Adrenal gland (tissue), 12 donors: ENCODE results near the gene SREK1. TPM values are rescaled to one million over a fixed set of nuclear protein-coding genes. Genes with fewer than 3 reads are reported as not detected.
A peak's percentile ranks its signal among the peaks of the same experiment; 100 is the strongest.

Experiments used
- DNase-seq, 7 donors: peaks; one replicate each; pipeline ENCODE4 v3.0.0-alpha.2; 2019 to 2020
- H3K27ac ChIP-seq, 5 donors: fragments of 200-600 bp; sonication (generic) in 4 of 5; 1 replicate in 3 of 5; 2 replicates in 2 of 5; pipeline versions ENCODE4 v1.5.1 to v1.8.0; 2016 to 2020; ENCODE audit warnings: mild to moderate bottlenecking in 1 of 5
- H3K27me3 ChIP-seq: fragments of 200-600 bp; 2 replicates; pipeline ENCODE4 v1.8.0; 2021
- H3K36me3 ChIP-seq, 2 donors: fragments of 200-600 bp; replicated peaks in 1 of 2; 1 replicate in 1 of 2; 2 replicates in 1 of 2; pipeline versions ENCODE4 v1.5.1 to v1.8.0; 2018 to 2022
- H3K4me1 ChIP-seq, 2 donors: fragments of 200-600 bp; replicated peaks in 1 of 2; 1 replicate in 1 of 2; 2 replicates in 1 of 2; pipeline versions ENCODE4 v1.5.1 to v1.8.0; 2018 to 2021
- H3K4me3 ChIP-seq, 4 donors: fragments of 200-600 bp; sonication (generic) in 3 of 4; one replicate each; pipeline ENCODE4 v1.5.1; 2016 to 2018
- H3K9me3 ChIP-seq, 3 donors: fragments of 200-600 bp; sonication (generic) in 1 of 3; replicated peaks in 1 of 3; 1 replicate in 2 of 3; 2 replicates in 1 of 3; pipeline versions ENCODE4 v1.5.1 to v1.8.0; 2016 to 2021
- POLR2A ChIP-seq, 2 donors: fragments of 450-650 bp; IDR thresholded peaks; one replicate each; pipeline ENCODE4 v1.6.1; 2017; ENCODE audit warnings: antibody characterized with exemption in 2 of 2, mild to moderate bottlenecking in 2 of 2, moderate library complexity in 1 of 2
- WGBS, 4 donors: extraction: QIAGEN DNeasy Blood & Tissue Kit in 2 of 4; methylation state at CpG; one replicate each; pipeline versions ENCODE4 v1.1.5 to v1.1.7; 2013 to 2017; 5-methylcytosine and 5-hydroxymethylcytosine counted together
- intact Hi-C, 2 donors: fragments of 100-400 bp; cut with DNase I; formaldehyde crosslinking; loops; one replicate each; pipeline versions ENCODE4 v1.14.1 to v1.15.0; 2022 to 2023
- polyA plus RNA-seq, 3 donors: library from polyadenylated mRNA; stranded (reverse); fragments of 200-250 nt in 2 of 3; fragments of 350-450 nt in 1 of 3; fragmentation: Illumina TruSeq in 1 of 3; extraction: RNeasy Lipid Tissue Mini Kit (QIAGEN cat#74804) in 1 of 3; gene quantifications; one replicate each; pipeline ENCODE4 v1.2.3, GENCODE V29; 2013 to 2014
- total RNA-seq, 9 donors: library from RNA; depleted of rRNA in 4 of 9; stranded (reverse); fragments of >200 nt in 4 of 9; fragments of 120-200 nt in 1 of 9; fragmentation: NEBNext Ultra II Directional in 1 of 9; extraction: Animal tissue kit (Norgen Biotek cat#: 25700) in 1 of 9; gene quantifications; one replicate each; pipeline versions ENCODE4 v1.1.0 to v1.2.4, GENCODE V29; 2013 to 2023
- TF ChIP-seq, protein P1 (sequence below), 6 experiments: fragments of 450-650 bp in 4 of 6; fragments of 200-600 bp in 2 of 6; sonication (generic) in 1 of 6; IDR thresholded peaks; 1 replicate in 5 of 6; 2 replicates in 1 of 6; pipeline versions ENCODE4 v1.5.1 to v1.8.0; 2016 to 2021; ENCODE audit warnings: antibody characterized with exemption in 6 of 6, mild to moderate bottlenecking in 2 of 6, moderate library complexity in 1 of 6
- donor health status: healthy with polysubstance abuse.
- donor health status: Bipolar disorder and iron deficiency.
- donor health status: DM: yes; HTN: yes; CAD: no.
- donor health status: DM: no; HTN: no; CAD: no.
- donor health status: DM: no; HTN: no; CAD: no.
- donor health status: DM: yes; HTN: yes; CAD: no.

Gene SREK1
- total and polyA plus RNA-seq, 12 donors: 14.3 to 126 (median 55.4) TPM

DNA sequence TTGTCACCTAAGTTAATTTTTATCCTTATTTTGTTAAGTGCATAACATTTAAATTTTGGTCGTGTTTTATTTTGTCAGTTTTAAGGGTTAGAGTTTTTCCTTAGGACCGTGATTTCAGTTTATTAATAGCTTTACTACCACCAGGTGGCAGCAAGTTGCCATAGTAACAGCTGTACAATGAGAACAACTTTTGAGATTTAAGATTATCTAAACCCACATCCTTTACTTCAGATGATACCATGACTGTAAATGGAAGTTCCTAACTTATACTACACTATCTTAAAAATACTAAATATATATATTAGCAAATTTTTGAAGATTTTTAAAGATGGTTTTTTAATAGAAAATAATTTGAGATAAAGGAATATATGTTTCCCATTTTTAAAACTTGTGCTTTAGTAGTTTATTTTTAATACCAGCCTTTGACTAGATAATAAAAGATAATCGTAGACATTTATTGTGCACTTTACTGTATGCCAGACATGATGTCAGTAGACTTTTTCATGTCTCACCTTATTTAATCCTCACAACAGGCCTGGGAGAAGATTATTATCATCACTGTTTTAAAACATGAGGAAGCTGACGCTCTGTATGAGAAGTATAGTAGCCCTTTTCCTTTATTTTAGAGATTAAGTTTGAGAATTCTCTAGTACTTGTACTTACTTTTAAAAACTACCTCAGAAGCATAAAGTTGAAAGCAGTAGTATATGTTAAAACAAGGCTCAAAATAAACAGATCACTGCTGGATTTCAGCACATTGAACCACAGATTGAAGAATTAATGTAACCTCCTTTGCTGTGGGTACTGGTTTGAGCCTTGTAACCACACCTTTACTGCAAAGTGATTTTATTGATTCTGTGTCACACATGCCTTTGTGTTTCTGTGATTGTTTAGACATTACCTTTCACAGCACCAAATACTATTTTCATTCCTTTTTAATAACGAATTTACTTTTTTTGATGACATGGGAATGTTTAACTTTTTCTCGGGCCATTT, 27.5 kb downstream of the SREK1 start:
- Histone ChIP-seq H3K36me3 (peaks cover 0 to 56% of the 10 kb centered on the region in 2 donors), H3K4me1 (peaks cover 0 to 4% of the 10 kb centered on the region in 2 donors), H3K27ac (no peak overlapping the region), H3K27me3 (no peaks in the 10 kb centered on the region), H3K4me3 (no peak overlapping the region), H3K9me3 (no peaks in the 10 kb centered on the region)
- peak in 3 of 7 donors; percentile 24 to 46 (median 32) for DNase-seq
- TF ChIP-seq, protein P1, sequence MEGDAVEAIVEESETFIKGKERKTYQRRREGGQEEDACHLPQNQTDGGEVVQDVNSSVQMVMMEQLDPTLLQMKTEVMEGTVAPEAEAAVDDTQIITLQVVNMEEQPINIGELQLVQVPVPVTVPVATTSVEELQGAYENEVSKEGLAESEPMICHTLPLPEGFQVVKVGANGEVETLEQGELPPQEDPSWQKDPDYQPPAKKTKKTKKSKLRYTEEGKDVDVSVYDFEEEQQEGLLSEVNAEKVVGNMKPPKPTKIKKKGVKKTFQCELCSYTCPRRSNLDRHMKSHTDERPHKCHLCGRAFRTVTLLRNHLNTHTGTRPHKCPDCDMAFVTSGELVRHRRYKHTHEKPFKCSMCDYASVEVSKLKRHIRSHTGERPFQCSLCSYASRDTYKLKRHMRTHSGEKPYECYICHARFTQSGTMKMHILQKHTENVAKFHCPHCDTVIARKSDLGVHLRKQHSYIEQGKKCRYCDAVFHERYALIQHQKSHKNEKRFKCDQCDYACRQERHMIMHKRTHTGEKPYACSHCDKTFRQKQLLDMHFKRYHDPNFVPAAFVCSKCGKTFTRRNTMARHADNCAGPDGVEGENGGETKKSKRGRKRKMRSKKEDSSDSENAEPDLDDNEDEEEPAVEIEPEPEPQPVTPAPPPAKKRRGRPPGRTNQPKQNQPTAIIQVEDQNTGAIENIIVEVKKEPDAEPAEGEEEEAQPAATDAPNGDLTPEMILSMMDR (IDR thresholded peaks at IDR 0.05): peak; percentile 30 to 58 (median 50)
- no peak for TF ChIP-seq POLR2A (IDR thresholded peaks at IDR 0.05)
- intact Hi-C loops: no loop called here
- WGBS, 4 donors: 53 to 59% (median 56%) methylated on average over 6 of the region's 6 CpGs

DNA sequence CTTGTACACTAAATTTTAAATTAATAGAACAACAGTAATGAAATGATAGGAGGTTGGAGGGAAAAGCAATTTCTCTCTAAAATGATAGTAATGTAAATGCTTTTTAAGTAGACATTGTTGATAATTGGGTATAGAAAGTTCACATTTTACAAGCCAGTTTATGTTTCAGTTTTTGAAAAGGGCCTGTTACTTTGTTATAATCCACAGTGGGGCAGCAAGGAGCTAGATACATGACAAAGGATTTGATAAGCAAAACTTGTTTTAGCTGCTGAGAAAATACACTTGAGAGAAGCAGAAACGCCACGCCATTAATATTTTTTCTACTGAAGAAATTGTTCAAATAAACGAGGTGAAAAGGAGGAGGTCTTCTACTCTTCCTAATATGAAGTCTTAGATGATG, 30.2 kb downstream of the SREK1 start:
- TF ChIP-seq, protein P1 (IDR thresholded peaks at IDR 0.05): peak in 4 of 6 experiments; percentile 20 to 36 (median 31)
- no peak for TF ChIP-seq POLR2A (IDR thresholded peaks at IDR 0.05)
- peaks cover 0 to 79% of the 10 kb centered on the region in 2 donors for H3K36me3 ChIP-seq
- peaks cover 0 to 4% of the 10 kb centered on the region in 2 donors for H3K4me1 ChIP-seq
- intact Hi-C loops: no loop called here
- H3K9me3 ChIP-seq: no peaks in the 10 kb centered on the region
- no peaks in the 10 kb centered on the region for H3K27me3 ChIP-seq
- H3K4me3 ChIP-seq: no peak overlapping the region
- 58 to 69% (median 61%) methylated on average over 3 of the region's 3 CpGs for WGBS, 4 donors
- no peak overlapping the region for H3K27ac ChIP-seq
- peak in 1 of 7 donors; percentile 7 for DNase-seq

- WGBS, 4 donors: 79 to 95% (median 88%) methylated on average over 1 of the region's 1 CpG
- Histone ChIP-seq H3K4me1 (no peaks in the 10 kb centered on the region), H3K9me3 (no peaks in the 10 kb centered on the region), H3K4me3 (no peak overlapping the region), H3K36me3 (peaks cover 0 to 53% of the 10 kb centered on the region in 2 donors), H3K27me3 (no peaks in the 10 kb centered on the region), H3K27ac (no peak overlapping the region)
- TF ChIP-seq, protein P1 (IDR thresholded peaks at IDR 0.05): no peak
- no peak for TF ChIP-seq POLR2A (IDR thresholded peaks at IDR 0.05)
- DNase-seq: no peak
- intact Hi-C loops: no loop called here
These were observed 34.7 kb downstream of the SREK1 start for GRCh38 chr5:66178799-66179198.

- DNase-seq: no peak
- no peak overlapping the region for H3K4me3 ChIP-seq
- 88 to 95% (median 89%) methylated on average over 1 of the region's 1 CpG for WGBS, 4 donors
- no peak overlapping the region for H3K27ac ChIP-seq
- H3K27me3 ChIP-seq: no peaks in the 10 kb centered on the region
- no peaks in the 10 kb centered on the region for H3K4me1 ChIP-seq
- peaks cover 0 to 53% of the 10 kb centered on the region in 2 donors for H3K36me3 ChIP-seq
- TF ChIP-seq, protein P1 (IDR thresholded peaks at IDR 0.05): no peak
- TF ChIP-seq POLR2A (IDR thresholded peaks at IDR 0.05): no peak
- H3K9me3 ChIP-seq: no peaks in the 10 kb centered on the region
- intact Hi-C loops: no loop called here
These were observed 35.4 kb downstream of the SREK1 start for GRCh38 chr5:66179297-66180051.
